NOMO-1 (cell line): Measurements from ENCODE around the gene PRSS33.

Experiments used
- DNase-seq, 2 experiments: peaks; one replicate each; lab custom pipeline; 2025; ENCODE audit not compliant: unreplicated experiment in 2 of 2; lab: John Stamatoyannopoulos, UW

The PRSS33 gene

GRCh38 chr16:2821487-2822157 lies 34.3 kb upstream of the PRSS33 start:
- no peak for DNase-seq

GRCh38 chr16:2820836-2821486 lies 33.6 kb upstream of the PRSS33 start:
- DNase-seq: no peak

- DNase-seq: no peak
These were observed 32.8 kb upstream of the PRSS33 start for GRCh38 chr16:2819939-2820835.

- DNase-seq: no peak
These were observed 32.0 kb upstream of the PRSS33 start for GRCh38 chr16:2819179-2819938.

- DNase-seq: no peak
These were observed 31.0 kb upstream of the PRSS33 start for GRCh38 chr16:2818272-2818876.

GRCh38 chr16:2817340-2818271 lies 30.2 kb upstream of the PRSS33 start:
- DNase-seq: no peak

- DNase-seq: peak; percentile 17 to 41
These were observed 29.5 kb upstream of the PRSS33 start, which contains the start of gene PRSS21 for GRCh38 chr16:2816751-2817339. PRSS21 (plus strand) TSS chr16:2817237; CDS start chr16:2817269, 32 bp downstream.

- DNase-seq: no peak
These were observed 28.0 kb upstream of the PRSS33 start for GRCh38 chr16:2815299-2815771.

GRCh38 chr16:2814551-2815298 lies 27.4 kb upstream of the PRSS33 start:
- DNase-seq: no peak

- DNase-seq: no peak
These were observed 26.4 kb upstream of the PRSS33 start for GRCh38 chr16:2813771-2814221.

GRCh38 chr16:2811703-2812471 lies 24.5 kb upstream of the PRSS33 start:
- no peak for DNase-seq

GRCh38 chr16:2810651-2811050 lies 23.3 kb upstream of the PRSS33 start:
- DNase-seq: no peak

- DNase-seq: no peak
These were observed 21.9 kb upstream of the PRSS33 start for GRCh38 chr16:2809149-2809760.

- DNase-seq: no peak
These were observed 20.8 kb upstream of the PRSS33 start for GRCh38 chr16:2808181-2808580.

GRCh38 chr16:2806286-2806685 lies 18.9 kb upstream of the PRSS33 start:
- no peak for DNase-seq

- no peak for DNase-seq
These were observed 17.4 kb upstream of the PRSS33 start for GRCh38 chr16:2804728-2805127.
